ENCODE results near the gene SH3GLB2. TPM values are rescaled to one million over a fixed set of nuclear protein-coding genes. Genes with fewer than 3 reads are reported as not detected.
"Not testable (repeated sequence)": the region's sequence is repeated elsewhere in the genome, so short reads cannot be mapped to it uniquely, and the experiment has no call there.

The SH3GLB2 gene
- total and polyA plus RNA-seq, 9 donors = 45.4 to 80.6 (median 60.0) TPM

GRCh38 chr9:128972956-128973355 lies 55.2 kb downstream of the SH3GLB2 start:
- no peak overlapping the region for H3K27ac ChIP-seq (ENCODE audit: low read length)
- no peak for DNase-seq
- peaks cover 78% of the 10 kb centered on the region for H3K36me3 ChIP-seq (ENCODE audit: control insufficient read depth, insufficient read depth, low read length)
- H3K9me3 ChIP-seq (replicated peaks; ENCODE audit: control insufficient read depth, low read depth, low read length) = no peaks in the 10 kb centered on the region
- H3K4me3 ChIP-seq (ENCODE audit: low read length) = no peak overlapping the region
- no CpG with 5 or more reads among the region's 4 CpGs for WGBS (ENCODE audit: insufficient coverage)
- no peaks in the 10 kb centered on the region for H3K27me3 ChIP-seq (ENCODE audit: control insufficient read depth, insufficient read depth, low read length)
- no peaks in the 10 kb centered on the region for H3K4me1 ChIP-seq (ENCODE audit: control insufficient read depth, insufficient read depth, low read length)

GRCh38 chr9:128969491-128969890 lies 58.6 kb downstream of the SH3GLB2 start:
- Histone ChIP-seq H3K27me3 (ENCODE audit: control insufficient read depth, insufficient read depth, low read length) (no peaks in the 10 kb centered on the region), H3K4me3 (ENCODE audit: low read length) (no peak overlapping the region), H3K9me3 (replicated peaks; ENCODE audit: control insufficient read depth, low read depth, low read length) (no peaks in the 10 kb centered on the region), H3K36me3 (ENCODE audit: control insufficient read depth, insufficient read depth, low read length) (peaks cover 61% of the 10 kb centered on the region), H3K27ac (ENCODE audit: low read length) (no peak overlapping the region), H3K4me1 (ENCODE audit: control insufficient read depth, insufficient read depth, low read length) (no peaks in the 10 kb centered on the region)
- no peak for DNase-seq
- WGBS (ENCODE audit: insufficient coverage) = 100% methylated on average over 2 of the region's 5 CpGs

- H3K36me3 ChIP-seq (ENCODE audit: control insufficient read depth, insufficient read depth, low read length) = peaks cover 33% of the 10 kb centered on the region
- not testable (repeated sequence) for H3K4me1 ChIP-seq (ENCODE audit: control insufficient read depth, insufficient read depth, low read length); H3K27me3 ChIP-seq (ENCODE audit: control insufficient read depth, insufficient read depth, low read length); DNase-seq; H3K9me3 ChIP-seq (replicated peaks; ENCODE audit: control insufficient read depth, low read depth, low read length); H3K4me3 ChIP-seq (ENCODE audit: low read length); H3K27ac ChIP-seq (ENCODE audit: low read length)
- no CpG with 5 or more reads among the region's 9 CpGs for WGBS (ENCODE audit: insufficient coverage)
Measured at GRCh38 chr9:128961403-128961802, 66.7 kb downstream of the SH3GLB2 start.

Other genes with a start within 250 kb of the SH3GLB2 start
- 12.0 TPM for gene TBC1D13, start 241.1 kb downstream of the SH3GLB2 start, total RNA-seq
- 10 to 100 TPM; 35.0 to 59.4 (median 38.9) TPM for gene TBC1D13, start 241.1 kb downstream of the SH3GLB2 start, polyA plus RNA-seq (ENCODE audit: insufficient read depth in 1 of 8, insufficient read length in 8 of 8, low replicate concordance in 1 of 8)
- 27.8 TPM for gene ENDOG, start 209.8 kb downstream of the SH3GLB2 start, total RNA-seq
- gene ENDOG, start 209.8 kb downstream of the SH3GLB2 start, polyA plus RNA-seq (ENCODE audit: insufficient read depth in 1 of 8, insufficient read length in 8 of 8, low replicate concordance in 1 of 8) = 10 to 100 TPM; 16.7 to 26.4 (median 21.3) TPM
- gene SPOUT1, start 198.5 kb downstream of the SH3GLB2 start, total RNA-seq = 18.5 TPM
- 10 to 100 TPM; 21.0 to 33.2 (median 26.6) TPM for gene SPOUT1, start 198.5 kb downstream of the SH3GLB2 start, polyA plus RNA-seq (ENCODE audit: insufficient read depth in 1 of 8, insufficient read length in 8 of 8, low replicate concordance in 1 of 8)
- 4.7 TPM for gene KYAT1, start 146.4 kb downstream of the SH3GLB2 start, total RNA-seq
- 1 to 10 TPM; 4.2 to 8.8 (median 5.8) TPM for gene KYAT1, start 146.4 kb downstream of the SH3GLB2 start, polyA plus RNA-seq (ENCODE audit: insufficient read depth in 1 of 8, insufficient read length in 8 of 8, low replicate concordance in 1 of 8)
- gene LRRC8A, start 146.2 kb downstream of the SH3GLB2 start, total RNA-seq = 10.6 TPM
- gene LRRC8A, start 146.2 kb downstream of the SH3GLB2 start, polyA plus RNA-seq (ENCODE audit: insufficient read depth in 1 of 8, insufficient read length in 8 of 8, low replicate concordance in 1 of 8) = 10 to 100 TPM; 15.7 to 29.1 (median 21.7) TPM
- gene PHYHD1, start 107.3 kb downstream of the SH3GLB2 start, total RNA-seq = 23.9 TPM
- 10 to 100 TPM; 30.6 to 47.6 (median 39.0) TPM for gene PHYHD1, start 107.3 kb downstream of the SH3GLB2 start, polyA plus RNA-seq (ENCODE audit: insufficient read depth in 1 of 8, insufficient read length in 8 of 8, low replicate concordance in 1 of 8)
- gene DOLK, start 80.7 kb downstream of the SH3GLB2 start, total RNA-seq = 8.0 TPM
- gene DOLK, start 80.7 kb downstream of the SH3GLB2 start, polyA plus RNA-seq (ENCODE audit: insufficient read depth in 1 of 8, insufficient read length in 8 of 8, low replicate concordance in 1 of 8) = 10 to 100 TPM in 2 of 8 donors, 1 to 10 TPM in 6; 7.9 to 11.6 (median 9.3) TPM
- gene NUP188, start 80.6 kb downstream of the SH3GLB2 start, total RNA-seq = 21.7 TPM
- gene NUP188, start 80.6 kb downstream of the SH3GLB2 start, polyA plus RNA-seq (ENCODE audit: insufficient read depth in 1 of 8, insufficient read length in 8 of 8, low replicate concordance in 1 of 8) = 10 to 100 TPM; 28.0 to 41.5 (median 34.3) TPM
- gene MIGA2, start 8.3 kb upstream of the SH3GLB2 start, total RNA-seq = 14.7 TPM
- gene MIGA2, start 8.3 kb upstream of the SH3GLB2 start, polyA plus RNA-seq (ENCODE audit: insufficient read depth in 1 of 8, insufficient read length in 8 of 8, low replicate concordance in 1 of 8) = 10 to 100 TPM; 12.4 to 18.2 (median 15.5) TPM
- 7.5 TPM for gene DOLPP1, start 52.8 kb upstream of the SH3GLB2 start, total RNA-seq
- gene DOLPP1, start 52.8 kb upstream of the SH3GLB2 start, polyA plus RNA-seq (ENCODE audit: insufficient read depth in 1 of 8, insufficient read length in 8 of 8, low replicate concordance in 1 of 8) = 10 to 100 TPM in 6 of 8 donors, 1 to 10 TPM in 2; 9.3 to 13.2 (median 10.8) TPM
- gene CRAT, start 82.5 kb upstream of the SH3GLB2 start, total RNA-seq = 26.0 TPM
- 10 to 100 TPM; 34.0 to 54.9 (median 43.6) TPM for gene CRAT, start 82.5 kb upstream of the SH3GLB2 start, polyA plus RNA-seq (ENCODE audit: insufficient read depth in 1 of 8, insufficient read length in 8 of 8, low replicate concordance in 1 of 8)
- gene PTPA, start 83.1 kb upstream of the SH3GLB2 start, total RNA-seq = 119 TPM
- gene PTPA, start 83.1 kb upstream of the SH3GLB2 start, polyA plus RNA-seq (ENCODE audit: insufficient read depth in 1 of 8, insufficient read length in 8 of 8, low replicate concordance in 1 of 8) = 100 to 1,000 TPM; 106 to 141 (median 122) TPM
- 7.2 TPM for gene IER5L, start 149.9 kb upstream of the SH3GLB2 start, total RNA-seq
- gene IER5L, start 149.9 kb upstream of the SH3GLB2 start, polyA plus RNA-seq (ENCODE audit: insufficient read depth in 1 of 8, insufficient read length in 8 of 8, low replicate concordance in 1 of 8) = 1 to 10 TPM; 4.0 to 7.4 (median 6.4) TPM